IMR-90 (cell line): ENCODE results near the gene SLC26A3. TPM values are rescaled to one million over a fixed set of nuclear protein-coding genes. Genes with fewer than 3 reads are reported as not detected.
A peak's percentile ranks its signal among the peaks of the same experiment; 100 is the strongest.

Experiments used
- ATAC-seq: fragments of 200-7000 bp; cut with Tn5 transposase; 2 replicates; pipeline ENCODE4 v1.9.1; 2020; ENCODE audit warnings: low read depth, mild to moderate bottlenecking, moderate library complexity
- BruUV-seq: library from RNA; stranded (reverse); fragments of 400-500 nt; replicated peaks from 2 replicates; lab custom pipeline; 2021; lab: Mats Ljungman, UMichigan
- CTCF ChIA-PET: fragments of 300-600 bp; formaldehyde crosslinking; extraction: SDS; loops from one replicate; lab custom pipeline; 2021; ENCODE audit warnings: antibody characterized with exemption; lab: Yijun Ruan, JAX
- POLR2A ChIA-PET: fragments of 300-600 bp; sonication (Branson Sonifier 250); formaldehyde crosslinking; loops from one replicate; lab custom pipeline; 2022; ENCODE audit warnings: antibody characterized with exemption; ENCODE audit not compliant: unreplicated experiment; lab: Charles Lee
- DNase-seq: peaks from one replicate; pipeline ENCODE4 v3.0.0; 2013
- H2AFZ ChIP-seq: replicated peaks from 2 replicates; pipeline ENCODE3; 2013; ENCODE audit warnings: low read length, mild to moderate bottlenecking; ENCODE audit not compliant: poor library complexity
- H2AK5ac ChIP-seq: 2 replicates; pipeline ENCODE4 v1.6.1; 2013; ENCODE audit warnings: low read depth, low read length, inconsistent platforms
- H2AK9ac ChIP-seq: replicated peaks from 2 replicates; pipeline ENCODE3; 2013; ENCODE audit warnings: mild to moderate bottlenecking, low read depth, low read length, moderate library complexity; ENCODE audit not compliant: poor library complexity
- H2BK120ac ChIP-seq: 2 replicates; pipeline ENCODE4 v1.6.1; 2013; ENCODE audit warnings: low read depth, low read length, inconsistent platforms
- H2BK15ac ChIP-seq: 3 replicates; pipeline ENCODE4 v1.6.1; 2013; ENCODE audit warnings: low read depth, low read length, inconsistent platforms
- H2BK20ac ChIP-seq: 2 replicates; pipeline ENCODE4 v1.6.1; 2013; ENCODE audit warnings: low read depth, mild to moderate bottlenecking, inconsistent platforms, low read length, moderate library complexity
- H2BK5ac ChIP-seq: 2 replicates; pipeline ENCODE4 v1.6.1; 2013; ENCODE audit warnings: mild to moderate bottlenecking, low read depth, low read length, inconsistent platforms; ENCODE audit not compliant: poor library complexity, severe bottlenecking
- H3K14ac ChIP-seq: replicated peaks from 2 replicates; pipeline ENCODE4 v1.6.1; 2013; ENCODE audit warnings: low read depth, low read length, inconsistent platforms
- H3K18ac ChIP-seq: 2 replicates; pipeline ENCODE4 v1.6.1; 2013; ENCODE audit warnings: low read depth, low read length, control low read depth
- H3K23ac ChIP-seq: 2 replicates; pipeline ENCODE4 v1.6.1; 2013; ENCODE audit warnings: low read depth, low read length, inconsistent platforms
- H3K27ac ChIP-seq: 2 replicates; pipeline ENCODE4 v1.5.1; 2013; ENCODE audit warnings: mild to moderate bottlenecking, control low read depth, low read length; ENCODE audit not compliant: insufficient read depth
- H3K27me3 ChIP-seq: 2 replicates; pipeline ENCODE4 v1.6.1; 2013; ENCODE audit warnings: low read length; ENCODE audit not compliant: control insufficient read depth, insufficient read depth
- H3K36me3 ChIP-seq: 2 replicates; pipeline ENCODE4 v1.6.1; 2013; ENCODE audit warnings: low read length, mixed read lengths; ENCODE audit not compliant: control insufficient read depth, insufficient read depth
- H3K4ac ChIP-seq: 2 replicates; pipeline ENCODE4 v1.6.1; 2013; ENCODE audit warnings: low read depth, low read length, inconsistent platforms
- H3K4me1 ChIP-seq: 2 replicates; pipeline ENCODE4 v1.6.1; 2013; ENCODE audit warnings: low read length, mixed read lengths; ENCODE audit not compliant: control insufficient read depth, insufficient read depth
- H3K4me2 ChIP-seq: 2 replicates; pipeline ENCODE4 v1.6.1; 2013; ENCODE audit warnings: low read depth, mild to moderate bottlenecking, control low read depth, low read length, moderate library complexity
- H3K4me3 ChIP-seq: 2 replicates; pipeline ENCODE4 v1.5.1; 2013; ENCODE audit warnings: low read depth, mild to moderate bottlenecking, control low read depth, low read length, moderate library complexity; ENCODE audit not compliant: insufficient read depth
- H3K56ac ChIP-seq: 2 replicates; pipeline ENCODE4 v1.6.1; 2013; ENCODE audit warnings: low read length, inconsistent platforms; ENCODE audit not compliant: insufficient read depth; ENCODE audit errors: extremely low read depth
- H3K79me1 ChIP-seq, 2 experiments: 2 replicates each; pipeline ENCODE4 v1.6.1; 2013; ENCODE audit warnings: low read length in 2 of 2, inconsistent platforms in 1 of 2, low read depth in 1 of 2
- H3K9ac ChIP-seq: 2 replicates; pipeline ENCODE4 v1.6.1; 2013; ENCODE audit warnings: low read depth, low read length, control low read depth
- H3K9me1 ChIP-seq: 2 replicates; pipeline ENCODE4 v1.6.1; 2013; ENCODE audit warnings: low read length, inconsistent platforms; ENCODE audit not compliant: insufficient read depth
- H3K9me3 ChIP-seq: 2 replicates; pipeline ENCODE4 v1.6.1; 2013; ENCODE audit warnings: low read length; ENCODE audit not compliant: control insufficient read depth, insufficient read depth
- H4K20me1 ChIP-seq: 2 replicates; pipeline ENCODE4 v1.6.1; 2013; ENCODE audit warnings: low read length, inconsistent platforms; ENCODE audit not compliant: insufficient read depth
- H4K5ac ChIP-seq: 2 replicates; pipeline ENCODE4 v1.6.1; 2013; ENCODE audit warnings: mild to moderate bottlenecking, low read depth, low read length, control low read depth
- H4K8ac ChIP-seq, 2 experiments: 2 replicates each; pipeline ENCODE4 v1.6.1; 2013; ENCODE audit warnings: low read depth in 2 of 2, low read length in 2 of 2, control low read depth in 1 of 2, inconsistent platforms in 1 of 2
- H4K91ac ChIP-seq: 2 replicates; pipeline ENCODE4 v1.6.1; 2013; ENCODE audit warnings: low read depth, low read length, inconsistent platforms; ENCODE audit not compliant: insufficient read depth
- BHLHE40 ChIP-seq: fragments of 150-350 bp; IDR thresholded peaks from 2 replicates; pipeline ENCODE4 v1.6.1; 2016; ENCODE audit warnings: mild to moderate bottlenecking, low read depth, low read length
- CEBPB ChIP-seq: IDR thresholded peaks from 2 replicates; pipeline ENCODE4 v1.6.1; 2012; ENCODE audit warnings: low read depth, low read length, improper control_type of control experiment
- CHD1 ChIP-seq: IDR thresholded peaks from 2 replicates; pipeline ENCODE4 v1.6.1; 2012; ENCODE audit warnings: low read depth, low read length, improper control_type of control experiment
- ELK1 ChIP-seq: fragments of 150-350 bp; IDR thresholded peaks from 2 replicates; pipeline ENCODE4 v1.6.1; 2016; ENCODE audit warnings: low read depth, mild to moderate bottlenecking, low read length, moderate library complexity, borderline replicate concordance
- FOS ChIP-seq: fragments of 150-350 bp; IDR thresholded peaks from 2 replicates; pipeline ENCODE4 v1.6.1; 2016; ENCODE audit warnings: low read depth, low read length
- MAFK ChIP-seq: IDR thresholded peaks from 2 replicates; pipeline ENCODE4 v1.6.1; 2012; ENCODE audit warnings: low read depth, low read length, improper control_type of control experiment
- MAZ ChIP-seq: IDR thresholded peaks from 2 replicates; pipeline ENCODE4 v1.6.1; 2012; ENCODE audit warnings: low read depth, mild to moderate bottlenecking, low read length, improper control_type of control experiment, moderate library complexity, borderline replicate concordance
- MXI1 ChIP-seq: IDR thresholded peaks from 2 replicates; pipeline ENCODE4 v1.6.1; 2012; ENCODE audit warnings: low read depth, mild to moderate bottlenecking, low read length, moderate library complexity, borderline replicate concordance
- NFE2L2 ChIP-seq: fragments of 150-350 bp; IDR thresholded peaks from 2 replicates; pipeline ENCODE4 v1.6.1; 2016; ENCODE audit warnings: low read depth, mild to moderate bottlenecking, low read length
- POLR2A ChIP-seq: IDR thresholded peaks from 2 replicates; pipeline ENCODE4 v1.6.1; 2012; ENCODE audit warnings: mild to moderate bottlenecking, low read depth, low read length
- RAD21 ChIP-seq: IDR thresholded peaks from 2 replicates; pipeline ENCODE4 v1.6.1; 2012; ENCODE audit warnings: low read length, improper control_type of control experiment
- RCOR1 ChIP-seq: IDR thresholded peaks from 2 replicates; pipeline ENCODE4 v1.6.1; 2012; ENCODE audit warnings: mild to moderate bottlenecking, low read length, improper control_type of control experiment; ENCODE audit not compliant: insufficient replicate concordance
- RFX5 ChIP-seq: IDR thresholded peaks from 2 replicates; pipeline ENCODE4 v1.8.0; 2012; ENCODE audit warnings: low read depth, mild to moderate bottlenecking, low read length, moderate library complexity
- SMC3 ChIP-seq: fragments of 150-350 bp; IDR thresholded peaks from 2 replicates; pipeline ENCODE4 v1.6.1; 2016; ENCODE audit warnings: low read depth, mild to moderate bottlenecking, antibody characterized with exemption, low read length, moderate library complexity
- WGBS, 2 experiments: methylation state at CpG; one replicate each; pipeline versions ENCODE4 v1.1.5 to v1.1.7; 2013; ENCODE audit warnings: missing lambda C conversion rate in 2 of 2; ENCODE audit not compliant: insufficient read length in 1 of 2; ENCODE audit errors: extremely low coverage in 2 of 2; 5-methylcytosine and 5-hydroxymethylcytosine counted together
- dilution Hi-C: fragments of 300-500 bp; cut with HindIII; formaldehyde crosslinking; loops from one replicate; pipeline ENCODE4 v1.14.3; 2018; ENCODE audit warnings: low sequenced_read_pairs; ENCODE audit not compliant: unreplicated experiment
- in situ Hi-C: fragments of 300-500 bp; cut with MboI; formaldehyde crosslinking; loops from 3 replicates; pipeline ENCODE4 v1.14.3; 2019; ENCODE audit warnings: low sequenced_read_pairs, inconsistent platforms, mixed read lengths
- intact Hi-C: fragments of 100-400 bp; cut with micrococcal nuclease; formaldehyde crosslinking; loops from 2 replicates; pipeline ENCODE4 v1.10.0; 2022
- polyA plus RNA-seq, 3 experiments: library from polyadenylated mRNA; depleted of rRNA; stranded (reverse); fragments of >200 nt; gene quantifications; 2 replicates each; pipeline ENCODE4 v1.2.3, GENCODE V29; 2012; ENCODE audit warnings: low replicate concordance in 1 of 3
- total RNA-seq: library from RNA; depleted of rRNA; stranded (reverse); fragments of >200 nt; gene quantifications from 2 replicates; pipeline ENCODE4 v1.2.3, GENCODE V29; 2012
- TF ChIP-seq, protein P1 (sequence below): fragments of 150-350 bp; IDR thresholded peaks from 2 replicates; pipeline ENCODE4 v1.6.1; 2017; ENCODE audit warnings: mild to moderate bottlenecking, antibody characterized with exemption, low read length, low read depth
- TF ChIP-seq, protein P2 (sequence below): conservative IDR thresholded peaks from 2 replicates; pipeline ENCODE4 v1.5.1; 2012; ENCODE audit warnings: mild to moderate bottlenecking, low read depth, low read length, improper control_type of control experiment

Gene SLC26A3
- total and polyA plus RNA-seq, 2 of the 4 experiments (the other 2 are of a cell fraction): not detected

- in situ Hi-C loops (no loop called here), intact Hi-C loops (no loop called here), dilution Hi-C loops (no loop called here)
- Histone ChIP-seq H3K4ac (no peak overlapping the region), H3K23ac (no peak overlapping the region), H3K9ac (no peak overlapping the region), H3K27ac (no peak overlapping the region), H2AK5ac (no peak overlapping the region), H4K8ac (no peak overlapping the region), H3K79me1 (peaks cover 8 to 12% of the 10 kb centered on the region in 2 experiments; a peak in 3 of 4 replicates), H2BK5ac (no peak overlapping the region), H2BK20ac (no peak overlapping the region), H3K14ac (no peak overlapping the region), H4K20me1 (no peaks in the 10 kb centered on the region), H4K5ac (no peak overlapping the region), H3K36me3 (peaks cover 20% of the 10 kb centered on the region), H3K9me1 (0 out of 2 replicates have a peak, but pooled peaks cover 5% of the 10 kb centered on the region), H3K4me2 (no peak overlapping the region), H2AFZ (no peak overlapping the region), H3K18ac (no peak overlapping the region), H3K4me3 (no peak overlapping the region), H4K91ac (no peak overlapping the region), H2BK120ac (no peak overlapping the region), H2BK15ac (no peak overlapping the region), H2AK9ac (no peak overlapping the region), H3K9me3 (no peaks in the 10 kb centered on the region), H3K27me3 (no peaks in the 10 kb centered on the region), H3K56ac (no peak overlapping the region), H3K4me1 (no peaks in the 10 kb centered on the region)
- DNase-seq (no peak), ATAC-seq (no peak)
- TF ChIP-seq MAFK (no peak), MAZ (no peak), RFX5 (no peak), NFE2L2 (no peak), POLR2A (no peak), CHD1 (no peak), ELK1 (no peak), BHLHE40 (no peak), RCOR1 (no peak), SMC3 (no peak), MXI1 (no peak), RAD21 (no peak), CEBPB (no peak), FOS (no peak)
- TF ChIP-seq, protein P1, sequence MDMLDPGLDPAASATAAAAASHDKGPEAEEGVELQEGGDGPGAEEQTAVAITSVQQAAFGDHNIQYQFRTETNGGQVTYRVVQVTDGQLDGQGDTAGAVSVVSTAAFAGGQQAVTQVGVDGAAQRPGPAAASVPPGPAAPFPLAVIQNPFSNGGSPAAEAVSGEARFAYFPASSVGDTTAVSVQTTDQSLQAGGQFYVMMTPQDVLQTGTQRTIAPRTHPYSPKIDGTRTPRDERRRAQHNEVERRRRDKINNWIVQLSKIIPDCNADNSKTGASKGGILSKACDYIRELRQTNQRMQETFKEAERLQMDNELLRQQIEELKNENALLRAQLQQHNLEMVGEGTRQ: no peak
- TF ChIP-seq, protein P2, sequence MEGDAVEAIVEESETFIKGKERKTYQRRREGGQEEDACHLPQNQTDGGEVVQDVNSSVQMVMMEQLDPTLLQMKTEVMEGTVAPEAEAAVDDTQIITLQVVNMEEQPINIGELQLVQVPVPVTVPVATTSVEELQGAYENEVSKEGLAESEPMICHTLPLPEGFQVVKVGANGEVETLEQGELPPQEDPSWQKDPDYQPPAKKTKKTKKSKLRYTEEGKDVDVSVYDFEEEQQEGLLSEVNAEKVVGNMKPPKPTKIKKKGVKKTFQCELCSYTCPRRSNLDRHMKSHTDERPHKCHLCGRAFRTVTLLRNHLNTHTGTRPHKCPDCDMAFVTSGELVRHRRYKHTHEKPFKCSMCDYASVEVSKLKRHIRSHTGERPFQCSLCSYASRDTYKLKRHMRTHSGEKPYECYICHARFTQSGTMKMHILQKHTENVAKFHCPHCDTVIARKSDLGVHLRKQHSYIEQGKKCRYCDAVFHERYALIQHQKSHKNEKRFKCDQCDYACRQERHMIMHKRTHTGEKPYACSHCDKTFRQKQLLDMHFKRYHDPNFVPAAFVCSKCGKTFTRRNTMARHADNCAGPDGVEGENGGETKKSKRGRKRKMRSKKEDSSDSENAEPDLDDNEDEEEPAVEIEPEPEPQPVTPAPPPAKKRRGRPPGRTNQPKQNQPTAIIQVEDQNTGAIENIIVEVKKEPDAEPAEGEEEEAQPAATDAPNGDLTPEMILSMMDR: no peak
- ChIA-PET CTCF (no interaction called here), POLR2A (no interaction called here)
- WGBS, 2 experiments: no CpG with 5 or more reads among the region's 1 CpG
- BruUV-seq: TSS peak; percentile 49
Measured at GRCh38 chr7:107758667-107759066, 44.4 kb downstream of the SLC26A3 start.
